HG03039 (cell line): ENCODE results near the gene CFAP141.
"Not testable (repeated sequence)": the region's sequence is repeated elsewhere in the genome, so short reads cannot be mapped to it uniquely, and the experiment has no call there.

Experiments used
- ATAC-seq: cut with Tn5 transposase; IDR thresholded peaks from one replicate; pipeline ENCODE4 v1.9.1; 2021; ENCODE audit warnings: mild to moderate bottlenecking, moderate library complexity; ENCODE audit not compliant: unreplicated experiment

The CFAP141 gene

DNA sequence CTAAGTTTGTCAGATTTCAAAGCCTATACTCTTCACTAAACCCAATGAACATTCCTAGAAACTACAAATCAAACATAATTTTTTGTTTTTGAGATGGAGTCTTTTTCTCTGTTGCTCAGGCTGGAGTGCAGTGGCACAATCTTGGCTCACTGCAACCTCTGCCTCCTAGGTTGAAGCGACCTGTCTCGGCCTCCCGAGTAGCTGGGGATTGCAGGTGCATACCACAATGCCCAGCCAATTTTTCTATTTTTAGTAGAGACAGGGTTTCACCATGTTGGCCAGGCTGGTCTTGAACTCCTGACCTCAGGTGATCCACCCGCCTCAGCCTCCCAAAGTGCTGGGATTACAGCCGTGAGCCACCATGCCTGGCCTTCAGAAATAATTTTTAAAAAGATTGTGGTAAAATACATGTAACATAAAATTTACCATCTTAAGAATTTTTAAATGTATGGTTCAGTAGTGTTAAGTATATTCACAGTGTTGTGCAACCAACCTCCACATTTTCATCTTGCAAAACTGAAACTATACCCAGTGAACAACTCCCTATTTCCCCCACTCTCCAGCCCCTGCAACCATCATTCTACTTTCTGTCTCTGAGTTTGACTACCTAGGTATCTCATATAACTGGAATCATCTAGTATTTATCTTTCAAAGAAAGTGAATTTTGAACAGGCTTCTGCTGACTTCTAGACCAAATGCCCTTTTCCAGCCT is 2.7 kb upstream of the CFAP141 start:
- ATAC-seq: no peak

DNA sequence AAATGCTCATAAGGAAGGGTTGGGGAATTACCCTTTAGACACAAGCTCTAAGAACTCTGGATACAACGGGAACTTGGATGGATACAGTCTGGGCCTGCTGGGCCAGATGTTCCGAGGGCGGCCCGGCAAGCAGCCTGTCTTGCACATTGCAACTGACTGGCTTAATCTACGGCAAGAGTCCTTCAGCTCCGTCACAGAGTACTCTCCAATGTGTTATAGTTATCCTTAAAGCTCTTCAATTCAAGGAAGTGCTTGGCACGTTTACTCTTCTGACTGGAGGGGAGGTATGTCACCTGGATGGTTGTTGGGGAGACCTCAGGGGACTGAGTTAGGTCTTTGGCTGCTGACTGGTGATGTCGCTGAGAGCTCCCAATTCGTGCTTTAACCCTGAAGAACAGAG is 1.1 kb upstream of the CFAP141 start:
- no peak for ATAC-seq

DNA sequence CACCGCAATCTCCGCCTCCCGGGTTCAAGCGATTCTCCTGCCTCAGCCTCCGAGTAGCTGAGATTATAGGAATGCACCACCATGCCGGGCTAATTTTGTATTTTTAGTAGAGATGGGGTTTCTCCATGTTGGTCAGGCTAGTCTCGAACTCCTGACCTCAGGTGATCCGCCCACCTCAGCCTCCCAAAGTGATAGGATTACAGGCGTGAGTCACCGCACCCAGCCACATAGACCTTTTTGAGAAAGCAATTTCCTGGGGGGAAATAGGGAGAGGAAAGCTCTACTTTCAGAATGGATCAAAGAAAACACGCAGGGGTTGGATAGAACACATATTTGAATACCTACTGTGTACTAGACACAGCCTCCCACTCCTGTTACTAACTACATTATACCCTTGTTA is 355 bp downstream of the CFAP141 start:
- ATAC-seq: not testable (repeated sequence)

DNA sequence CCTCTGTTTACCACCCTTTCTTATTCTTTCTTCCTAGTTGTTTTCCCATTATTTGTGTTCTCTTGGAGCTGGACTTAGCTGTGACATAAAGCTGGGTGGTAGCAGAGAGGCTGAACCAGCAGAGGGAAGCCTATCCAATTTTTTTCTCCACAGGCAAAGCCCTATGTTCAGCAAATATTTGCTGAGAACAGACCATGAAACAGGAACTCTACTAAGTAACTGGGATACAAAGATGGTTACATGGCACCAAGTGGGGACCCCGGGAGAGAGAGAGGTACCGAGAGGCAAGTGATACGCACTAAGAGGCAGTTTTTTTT is 6.6 kb downstream of the CFAP141 start:
- ATAC-seq: no peak

DNA sequence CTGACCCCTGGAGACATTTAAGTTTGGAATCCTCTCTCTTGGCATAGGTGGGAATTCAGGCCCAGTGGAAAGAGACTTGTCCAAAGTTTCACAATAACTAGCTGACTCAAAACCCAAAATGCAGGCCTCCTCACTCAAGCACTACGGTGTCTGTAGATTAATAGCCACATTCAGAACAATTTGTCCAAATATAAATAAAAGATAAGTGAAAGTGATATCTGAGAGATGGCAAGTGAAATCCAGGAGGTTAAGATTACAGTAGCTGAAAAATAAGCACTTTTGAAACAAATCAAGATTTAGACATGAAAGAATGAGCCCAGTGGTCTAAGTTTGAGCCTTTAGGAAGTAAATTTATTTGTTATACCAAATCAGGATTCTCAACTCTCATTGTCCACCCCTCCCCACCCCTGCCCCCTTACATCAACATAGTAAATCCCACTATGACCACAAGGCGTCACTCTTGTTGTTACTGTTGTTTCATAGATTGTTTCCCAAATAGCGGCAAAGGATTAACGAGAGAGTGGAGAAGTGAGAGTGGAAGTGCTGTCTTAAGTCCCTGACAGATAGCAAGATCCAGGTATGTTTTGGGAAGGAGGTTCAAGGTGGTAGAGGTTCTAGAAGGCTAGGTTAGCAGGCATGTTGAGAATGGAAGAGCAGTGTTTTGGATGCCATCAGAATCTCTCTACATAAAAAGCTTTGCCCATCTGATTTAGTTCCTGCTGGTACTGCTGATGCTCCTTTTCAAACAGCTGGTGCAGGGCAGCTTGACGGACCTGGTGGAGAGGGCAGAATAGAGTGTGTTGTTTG is 7.2 kb downstream of the CFAP141 start:
- ATAC-seq: no peak

DNA sequence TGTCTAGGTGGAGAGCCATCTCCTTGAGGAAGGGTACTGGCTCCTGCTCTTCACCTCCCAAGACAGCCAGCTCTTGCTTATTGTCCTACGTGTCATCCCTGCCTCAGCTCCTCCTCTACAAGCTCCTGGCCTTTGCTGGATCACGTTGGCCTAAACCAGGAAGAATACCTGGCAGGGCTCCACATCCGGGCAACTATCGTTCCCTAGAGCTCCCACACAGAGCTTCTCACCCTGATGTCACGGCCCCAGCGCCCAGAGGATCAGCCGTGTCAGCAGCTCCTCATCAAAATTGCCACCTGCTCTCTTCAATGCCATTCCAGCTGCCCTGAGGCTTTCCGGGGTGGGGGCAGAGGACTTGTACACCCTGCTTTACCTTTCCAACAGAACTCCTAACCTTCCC is 12.3 kb downstream of the CFAP141 start:
- no peak for ATAC-seq

DNA sequence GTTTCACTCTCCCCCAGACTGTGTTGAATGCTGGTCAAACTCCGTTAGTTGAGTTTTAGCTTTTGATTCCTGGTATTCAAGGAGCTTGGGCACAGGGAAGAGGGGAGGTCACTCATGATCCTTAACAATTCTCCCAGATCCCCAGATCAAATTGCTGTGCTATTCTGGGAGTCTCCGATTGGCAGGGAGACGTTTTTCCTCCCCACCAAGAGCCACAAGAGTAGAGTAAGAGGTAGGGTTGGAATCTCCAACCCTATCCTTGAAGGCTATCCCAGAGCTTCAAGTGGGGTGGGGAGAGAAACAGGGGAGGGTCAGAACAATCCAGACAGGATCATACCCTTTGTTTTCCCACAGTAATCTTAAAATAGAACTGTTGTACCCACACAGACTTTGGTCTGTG is 13.7 kb downstream of the CFAP141 start:
- ATAC-seq: no peak

DNA sequence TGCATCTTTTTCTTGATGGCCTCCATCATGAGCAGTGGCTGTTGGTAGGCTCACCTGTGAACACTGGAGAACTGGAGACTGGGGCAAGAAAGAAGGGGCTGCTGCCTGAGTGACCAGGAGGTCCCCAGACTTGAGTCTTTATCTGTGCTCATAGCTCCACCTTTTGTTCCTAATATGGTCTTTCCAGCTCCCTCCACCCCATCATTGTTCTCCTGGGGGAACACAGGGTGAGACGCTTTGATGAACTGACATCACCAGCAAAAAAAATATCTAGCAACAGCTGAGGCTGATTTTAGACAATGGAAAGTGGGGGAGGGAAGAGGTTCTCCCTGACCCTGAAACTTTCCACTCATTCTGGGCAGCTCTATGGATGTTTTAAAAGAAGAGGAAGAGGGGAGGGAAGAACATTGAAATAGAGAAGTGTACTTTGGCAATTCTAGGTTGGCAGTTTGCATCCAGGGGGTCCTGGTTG is 14.1 kb downstream of the CFAP141 start, which contains the start of gene TPM3:
TPM3 (minus strand) TSS at position 111 of the 472 bp plus-strand sequence; CDS start at position 29, 82 bp downstream.
- no peak for ATAC-seq

DNA sequence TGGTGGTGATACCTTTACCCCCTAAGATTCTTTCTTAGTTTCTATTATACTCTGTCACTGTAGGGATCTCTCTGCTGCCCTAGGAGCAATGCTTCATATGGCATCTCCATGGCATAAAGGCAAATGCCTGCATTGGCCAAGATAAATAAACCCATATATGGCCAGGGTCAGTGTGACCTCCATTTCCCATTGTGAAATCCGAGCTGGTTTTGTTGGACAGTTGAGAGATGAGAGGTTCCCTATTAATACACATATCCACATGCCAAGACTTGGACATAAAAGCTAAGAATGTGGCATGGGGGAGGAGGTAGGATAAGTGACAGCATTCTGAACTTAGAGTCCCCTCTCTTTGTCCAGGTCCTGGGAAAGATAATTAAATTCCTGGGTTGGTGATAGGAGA is 15.6 kb downstream of the CFAP141 start:
- ATAC-seq: no peak

DNA sequence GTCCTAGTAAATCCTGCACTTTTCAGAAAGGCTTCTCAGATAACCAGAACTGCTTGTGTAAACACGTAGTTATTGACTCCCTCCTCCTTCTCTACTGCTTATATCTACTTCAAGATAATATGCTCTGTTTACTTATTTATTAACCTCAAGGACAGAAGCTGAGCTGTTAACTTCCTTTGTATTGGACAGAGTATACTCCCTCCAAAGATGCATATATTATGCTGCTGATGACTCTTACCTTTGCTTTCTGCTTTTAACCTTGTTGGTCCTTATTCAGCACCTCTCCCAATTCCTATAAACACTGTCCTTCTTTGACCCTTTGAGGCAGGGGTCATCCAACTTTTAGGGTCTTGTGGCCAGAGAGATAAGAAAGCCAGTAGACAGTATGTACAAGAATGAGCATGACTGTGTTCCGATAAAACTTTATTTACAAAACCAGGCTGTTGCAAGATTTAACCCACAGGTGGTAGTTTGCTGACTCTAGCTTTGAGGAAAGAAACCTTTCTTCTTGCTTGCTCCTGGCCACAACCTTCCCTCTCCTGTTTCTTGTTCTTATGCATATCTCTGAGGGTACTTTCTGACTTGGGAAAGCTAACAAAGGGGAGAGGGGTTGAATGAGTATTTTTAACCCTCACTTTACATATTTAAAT is 19.2 kb downstream of the CFAP141 start:
- ATAC-seq: no peak

DNA sequence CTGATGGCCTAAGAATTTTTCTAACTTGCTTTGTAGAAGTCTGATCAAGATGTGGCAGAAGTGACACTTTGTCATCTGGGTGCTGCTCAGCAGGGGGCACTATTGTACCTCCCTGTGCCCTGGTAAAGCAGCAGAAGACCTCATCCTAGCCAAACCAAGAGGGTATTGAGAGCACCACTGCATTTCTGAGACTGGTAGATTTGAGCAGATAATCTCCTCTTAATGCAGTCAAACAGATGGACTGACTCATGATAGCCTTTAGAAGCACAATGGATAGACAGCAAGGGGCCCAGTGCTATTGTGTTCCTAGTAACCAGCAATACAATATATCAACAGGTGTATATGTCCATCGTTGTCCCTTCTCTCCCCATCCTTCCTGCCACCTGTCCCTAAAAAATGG is 20.0 kb downstream of the CFAP141 start:
- no peak for ATAC-seq

DNA sequence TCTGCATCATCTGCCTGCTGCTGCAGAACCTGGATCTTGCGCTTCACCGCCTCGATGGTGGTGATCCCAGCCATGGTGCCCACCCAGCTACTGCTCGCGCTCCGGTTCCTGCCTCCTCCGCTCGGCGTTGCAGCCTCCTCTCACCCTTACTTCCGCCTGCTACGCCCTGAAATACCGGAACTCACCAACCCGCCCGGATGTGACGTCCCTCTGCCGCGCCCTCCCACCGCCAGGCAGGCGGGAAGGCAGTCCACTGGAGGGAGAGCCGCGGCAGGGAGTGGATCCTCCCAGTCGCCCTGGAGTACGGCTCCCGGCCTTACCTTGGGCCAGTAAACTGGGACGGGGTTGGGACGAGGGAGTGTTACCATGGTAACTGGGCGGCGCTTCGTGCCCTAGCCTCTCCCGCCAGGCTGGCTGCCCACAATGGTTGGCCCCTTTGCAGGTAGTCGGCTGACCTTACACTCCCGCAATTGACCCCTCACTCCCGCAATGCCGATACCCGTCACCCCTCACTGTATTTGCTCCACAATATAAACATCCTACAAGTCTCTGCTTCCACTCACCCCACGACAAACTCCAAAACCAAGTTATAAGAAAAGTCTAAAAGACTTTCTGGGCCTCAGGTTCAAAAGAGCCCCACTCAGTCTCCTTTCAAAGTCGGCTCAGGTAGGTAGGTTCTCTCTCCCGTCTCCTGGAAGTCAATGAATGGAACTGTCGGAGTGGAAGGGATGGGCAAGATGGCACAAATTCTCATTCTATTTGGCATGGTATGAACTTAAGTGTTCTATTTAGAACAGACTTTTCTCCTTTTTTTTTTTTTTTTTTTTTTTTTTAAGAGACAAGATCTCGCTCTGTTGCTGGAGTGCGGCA is 22.9 kb downstream of the CFAP141 start:
- ATAC-seq: peak; percentile 67

DNA sequence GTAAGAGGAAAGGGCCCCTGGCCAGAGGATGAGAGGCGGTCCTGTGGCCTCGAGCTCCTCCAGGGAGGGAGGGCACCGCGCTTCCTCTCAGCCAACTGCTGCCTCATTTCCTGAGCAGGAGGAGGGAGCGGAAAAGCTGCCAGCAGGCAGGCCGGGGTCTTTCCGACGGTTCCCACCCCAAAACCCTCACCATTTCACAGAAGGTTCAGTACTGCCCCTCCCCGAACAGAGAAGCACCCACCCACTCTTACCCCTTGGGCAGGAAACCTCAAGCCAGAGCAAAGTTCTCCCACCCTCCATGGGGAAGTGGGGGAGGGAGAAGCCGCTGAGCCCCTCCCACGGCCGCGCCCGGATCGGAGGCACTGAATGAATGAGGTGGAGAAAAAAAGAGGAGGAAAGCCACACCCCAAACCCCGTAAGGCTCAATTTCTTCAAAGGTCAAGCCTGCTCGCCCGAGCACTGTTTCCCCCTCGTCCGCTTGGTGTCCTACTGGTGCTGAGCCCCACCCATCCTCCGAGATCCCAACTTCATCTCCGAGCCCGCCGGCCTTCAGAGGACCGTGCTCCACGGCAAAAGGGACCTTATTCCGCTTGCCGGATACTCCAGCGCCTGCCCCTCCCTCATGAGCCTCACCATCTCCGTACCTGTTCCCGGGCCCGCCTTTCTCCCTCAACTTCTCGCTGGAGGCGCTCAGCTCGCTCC is 23.6 kb downstream of the CFAP141 start:
- ATAC-seq: peak; percentile 45

DNA sequence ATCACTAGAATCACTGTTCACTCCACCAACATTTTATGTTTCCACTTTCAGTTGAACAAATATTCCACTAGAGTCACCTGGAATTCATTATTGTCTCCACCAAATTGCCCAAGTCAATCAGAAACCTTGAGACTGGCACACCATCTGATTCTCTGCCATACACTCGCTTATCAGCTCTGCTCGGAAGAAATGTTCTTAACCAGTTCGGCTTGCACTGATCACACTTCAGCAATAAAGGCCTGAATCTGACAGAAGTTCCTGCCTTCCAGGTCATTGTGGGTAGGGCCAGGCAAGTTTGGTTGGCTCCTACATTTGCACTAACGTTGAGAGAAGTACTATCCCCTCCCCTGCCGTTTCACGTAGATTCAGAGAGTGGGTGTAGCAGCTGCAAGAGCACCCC is 24.2 kb downstream of the CFAP141 start:
- no peak for ATAC-seq

DNA sequence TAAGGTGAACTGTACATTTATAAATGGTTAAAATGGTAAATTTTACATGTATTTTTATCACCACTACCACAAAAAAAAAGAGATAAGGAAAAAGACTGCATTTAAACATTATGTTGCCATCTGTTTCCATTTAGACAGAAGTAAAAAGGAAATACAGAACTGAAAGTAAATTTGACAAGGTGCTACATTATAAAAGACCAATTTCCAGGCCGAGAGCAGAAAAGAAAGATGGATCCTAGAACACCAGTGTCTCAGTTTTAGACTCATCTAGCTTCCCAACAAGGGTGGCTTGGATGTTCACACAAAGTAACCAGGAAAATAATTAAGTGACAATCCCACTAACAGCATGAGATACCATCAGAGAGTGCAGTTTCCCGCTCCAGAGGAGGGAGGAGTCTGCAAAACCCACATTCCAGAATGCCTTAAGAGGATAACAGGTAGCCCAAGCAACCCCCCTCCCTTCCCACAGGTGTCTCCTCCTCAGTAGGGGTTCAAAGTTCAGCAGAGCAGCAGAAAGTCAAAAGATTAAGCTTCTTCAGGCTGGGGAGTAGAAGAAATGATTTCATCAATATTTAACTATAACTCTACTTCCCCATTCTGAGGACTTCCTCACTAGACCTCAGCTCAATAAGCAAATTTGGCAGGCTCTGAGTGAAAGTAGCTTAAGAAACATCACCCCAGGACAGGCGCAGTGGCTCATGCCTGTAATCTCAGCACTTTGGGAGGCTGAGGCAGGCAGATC is 26.0 kb downstream of the CFAP141 start:
- no peak for ATAC-seq

DNA sequence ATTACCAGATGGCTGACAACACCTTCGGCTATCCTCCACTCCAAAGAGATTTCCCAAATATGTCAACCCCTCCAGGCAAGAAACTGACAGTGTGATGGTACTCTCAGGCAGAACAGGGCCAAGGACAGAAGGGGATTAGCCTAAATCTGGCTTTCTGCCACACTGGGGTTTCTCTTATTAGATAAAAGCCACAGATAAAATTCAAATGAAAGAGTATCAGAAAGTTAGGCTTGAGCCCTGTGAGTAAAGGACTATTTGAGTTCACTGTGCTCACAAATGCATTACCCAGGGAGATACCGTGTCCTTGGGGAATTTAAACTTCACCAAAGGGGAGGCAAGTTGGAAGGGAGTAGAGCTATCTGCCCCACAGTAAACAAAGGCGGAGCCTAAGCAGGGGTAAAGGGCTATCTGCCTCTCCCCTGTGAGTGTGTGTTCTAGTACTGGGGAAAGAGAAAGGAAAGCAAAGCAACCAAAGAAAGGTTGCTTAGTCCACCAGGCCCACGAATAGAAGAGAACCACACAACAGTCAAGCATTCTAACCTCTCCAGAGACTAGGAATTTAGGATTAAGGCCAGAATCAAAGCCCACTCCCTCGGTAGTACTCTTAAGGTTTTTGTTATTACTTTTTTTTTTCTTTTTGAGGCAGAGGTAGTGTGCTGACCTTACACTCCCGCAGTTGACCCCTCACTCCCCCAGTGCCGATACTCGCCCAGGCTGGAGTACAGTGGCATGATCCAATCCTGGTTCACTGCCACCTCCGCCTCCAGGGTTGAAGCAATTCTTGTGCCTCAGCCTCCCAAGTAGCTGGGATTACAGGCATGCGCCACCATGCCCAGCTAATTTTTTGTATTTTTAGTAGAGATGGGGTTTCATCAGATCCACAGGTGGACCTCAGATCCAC is 27.0 kb downstream of the CFAP141 start:
- ATAC-seq: no peak

DNA sequence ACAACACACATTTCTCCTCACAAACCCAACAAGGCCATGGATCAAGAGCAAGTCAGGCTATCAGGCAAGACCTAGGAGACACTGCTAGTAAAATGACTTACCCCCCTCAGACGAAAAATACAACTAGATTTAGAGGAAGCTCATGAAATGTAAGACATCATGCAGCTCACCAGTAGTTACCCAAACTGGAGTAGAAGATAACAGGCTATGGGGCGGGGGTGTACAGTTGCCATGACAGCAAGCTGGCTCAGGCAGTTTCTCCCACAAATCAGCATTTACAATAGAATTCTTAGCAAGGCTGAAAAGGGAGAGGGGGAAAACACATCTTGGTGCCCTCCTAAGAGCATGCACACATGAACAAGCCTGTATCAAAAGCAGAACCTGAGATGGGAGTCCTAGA is 28.1 kb downstream of the CFAP141 start:
- ATAC-seq: no peak

DNA sequence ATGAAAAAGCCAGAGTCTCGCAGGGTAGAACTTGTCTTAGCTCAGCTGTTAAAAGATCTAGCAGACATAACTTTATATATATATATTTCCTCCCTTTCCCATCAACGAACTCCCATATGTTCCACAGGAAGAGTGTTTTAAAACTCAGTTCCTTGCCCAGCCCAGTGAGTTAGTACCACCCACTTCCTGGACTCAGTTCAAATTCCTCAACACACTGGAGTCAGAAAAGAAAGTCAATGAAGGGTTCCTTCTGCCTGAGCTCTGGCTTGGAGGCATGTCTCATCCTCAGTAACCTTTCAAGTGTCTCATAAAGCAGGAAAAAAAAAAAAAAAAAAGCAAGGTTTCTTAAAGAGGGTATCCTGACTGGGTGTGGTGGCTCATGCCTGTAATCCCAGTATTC is 29.8 kb downstream of the CFAP141 start:
- ATAC-seq: no peak

DNA sequence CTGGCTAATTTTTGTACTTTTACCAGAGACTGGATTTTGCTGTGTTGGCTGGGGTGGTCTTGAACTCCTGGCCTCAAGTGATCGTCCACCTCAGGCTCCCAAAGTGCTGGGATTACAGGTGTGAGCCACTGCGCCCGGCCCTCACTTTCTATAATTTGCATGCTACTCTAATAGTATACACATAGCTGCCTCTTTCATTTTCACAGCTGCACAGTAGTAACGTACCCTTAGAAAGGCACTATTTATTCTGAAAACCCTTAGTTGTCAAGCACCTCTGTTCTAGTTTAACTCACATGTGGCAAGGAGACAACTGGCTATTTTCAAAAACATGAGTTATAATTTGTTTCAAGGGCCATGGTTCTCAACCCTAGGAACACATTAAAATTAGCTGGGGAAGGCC is 31.5 kb downstream of the CFAP141 start:
- no peak for ATAC-seq
